Stimulated activated CD4-positive, alpha-beta T cell treated with anti-CD3 and anti-CD28 coated beads, Interleukin-15, amount 100 ng/mL, for 1 hour (primary cell): ENCODE measurements around the gene MRPL46.
"Not testable (repeated sequence)": the region's sequence is repeated elsewhere in the genome, so short reads cannot be mapped to it uniquely, and the experiment has no call there.

Source experiments
- DNase-seq, 2 donors: peaks; one replicate each; pipeline ENCODE4 v3.0.0-alpha.2; 2020; ENCODE audit warnings: low read depth in 1 of 2, low spot score in 1 of 2

Gene MRPL46

DNA sequence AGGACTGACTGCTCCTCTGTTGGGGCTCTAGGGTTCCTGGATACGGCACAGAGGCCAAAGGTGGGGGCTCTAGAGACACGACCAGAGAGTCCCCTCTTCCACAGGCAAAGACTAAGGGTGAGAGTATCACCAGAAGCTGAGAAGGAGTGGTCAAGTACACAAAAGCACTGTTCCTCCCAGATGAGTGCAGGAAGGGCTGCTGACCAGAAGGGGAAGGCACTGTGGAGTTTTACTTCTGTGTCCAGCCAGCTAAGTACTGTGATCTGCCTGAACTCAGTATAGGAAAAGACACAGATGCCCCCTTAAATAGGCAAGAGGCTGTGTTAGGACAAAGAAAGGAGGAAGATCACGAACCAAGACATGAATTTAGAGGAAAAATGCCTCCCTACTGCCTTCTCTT is 12.0 kb upstream of the MRPL46 start:
- no peak for DNase-seq

DNA sequence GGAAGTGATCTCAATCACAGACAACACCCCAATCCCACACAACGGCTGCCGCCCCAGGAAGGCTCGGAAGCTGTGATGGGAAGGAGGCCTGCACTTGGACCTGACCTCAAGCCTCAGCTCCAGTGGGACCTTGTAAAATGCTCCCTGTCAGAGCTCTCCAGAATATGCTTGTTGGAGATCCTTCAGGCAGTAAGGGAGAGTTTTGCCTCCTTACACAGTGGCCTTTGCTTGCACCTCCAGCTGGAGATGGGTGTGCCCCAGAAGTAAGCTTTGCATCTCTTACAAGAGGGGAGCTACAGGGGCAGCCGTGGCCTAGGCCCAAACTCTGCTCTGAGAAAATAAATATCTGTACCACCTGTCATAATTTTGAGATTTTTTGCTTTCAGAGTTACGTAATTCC is 10.7 kb upstream of the MRPL46 start:
- no peak for DNase-seq

DNA sequence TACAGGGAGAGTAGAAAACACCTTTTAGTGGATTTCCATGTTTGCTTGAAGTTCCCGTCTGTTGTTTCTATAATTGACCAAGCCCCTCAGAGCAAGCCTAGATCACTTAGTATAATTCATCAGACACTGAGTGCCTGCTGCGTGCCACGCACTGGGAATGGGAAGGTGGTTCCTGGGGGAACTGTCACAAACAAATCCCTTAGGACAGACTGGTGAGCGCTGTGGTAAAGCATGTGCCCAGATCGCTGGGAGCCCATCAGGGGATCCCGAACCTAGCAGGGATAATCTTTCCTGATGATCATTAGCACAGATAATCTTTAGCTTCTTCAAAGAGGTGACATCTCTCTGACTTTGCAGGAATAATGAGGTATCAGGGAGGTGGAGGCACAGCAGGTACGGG is 9.9 kb upstream of the MRPL46 start:
- no peak for DNase-seq

- no peak for DNase-seq
Measured at GRCh38 chr15:88476635-88477060, 9.5 kb upstream of the MRPL46 start.

DNA sequence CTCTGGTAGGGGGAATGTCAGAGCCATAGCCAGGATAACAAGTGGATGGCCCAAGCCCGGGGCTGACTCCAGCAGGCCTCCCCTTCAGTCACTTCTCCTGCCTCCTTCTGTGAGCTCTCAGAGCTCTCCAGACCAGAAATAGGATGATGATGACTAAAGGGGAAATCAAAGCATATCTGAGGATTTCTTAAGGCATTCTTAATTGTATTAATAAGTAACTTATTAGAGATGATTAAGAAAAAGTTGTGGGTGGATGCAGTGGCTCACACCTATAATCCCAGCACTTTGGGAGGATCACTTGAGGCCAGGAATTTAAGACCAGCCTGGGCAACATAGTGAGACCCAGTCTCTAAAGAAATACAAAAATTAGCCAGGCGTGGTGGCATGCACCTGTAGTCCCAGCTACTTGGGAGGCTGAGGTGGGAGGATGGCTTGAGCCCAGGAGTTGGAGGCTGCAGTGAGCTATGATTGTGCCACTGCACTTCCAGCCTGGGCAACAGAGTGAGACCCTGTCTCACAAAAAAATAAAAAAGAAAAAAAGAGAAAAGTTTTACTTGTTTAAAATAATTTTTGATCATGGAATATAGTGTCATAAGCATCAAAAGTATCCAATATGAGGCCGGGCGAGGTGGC is 6.6 kb upstream of the MRPL46 start:
- not testable (repeated sequence) for DNase-seq

DNA sequence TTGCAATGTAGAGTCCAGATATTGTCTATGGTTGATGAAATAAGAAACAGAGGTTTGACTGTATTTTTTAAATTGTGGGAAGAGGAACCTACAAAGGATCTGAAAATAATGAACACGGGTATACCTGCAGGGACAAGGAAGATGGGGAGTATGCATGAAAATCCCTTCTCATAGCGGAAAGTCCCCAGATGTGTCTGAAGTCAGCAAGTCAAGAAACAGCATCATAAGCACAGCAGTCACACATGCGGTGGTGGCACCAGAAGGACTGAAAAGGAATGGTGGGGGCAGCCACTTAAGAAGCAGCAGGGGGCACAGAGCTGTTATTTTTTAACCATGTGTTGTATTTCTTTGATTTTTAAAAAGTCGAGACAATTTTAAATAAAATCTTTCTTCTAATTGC is 5.0 kb upstream of the MRPL46 start:
- no peak for DNase-seq

GRCh38 chr15:88470625-88471372 is 3.6 kb upstream of the MRPL46 start:
- DNase-seq: no peak

- no peak for DNase-seq
Measured at GRCh38 chr15:88469321-88469720, 2.1 kb upstream of the MRPL46 start.

DNA sequence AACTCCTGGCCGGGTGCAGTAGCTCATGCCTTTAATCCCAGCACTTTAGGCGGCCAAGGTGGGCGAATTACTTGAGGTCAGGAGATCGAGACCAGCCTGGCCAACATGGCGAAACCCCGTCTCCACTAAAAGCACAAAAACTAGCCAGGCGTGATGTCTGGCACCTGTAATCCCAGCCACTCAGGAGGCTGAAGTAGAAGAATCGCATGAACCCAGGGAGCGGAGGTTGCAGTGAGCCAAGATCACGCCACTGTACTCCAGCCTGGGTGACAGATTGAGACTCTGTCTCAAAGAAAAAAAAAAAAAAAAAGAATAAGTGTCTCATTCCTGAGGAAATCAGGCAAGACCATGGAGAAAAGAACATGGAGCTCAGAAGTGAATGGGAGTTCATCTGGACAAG is 1.5 kb upstream of the MRPL46 start:
- not testable (repeated sequence) for DNase-seq

DNA sequence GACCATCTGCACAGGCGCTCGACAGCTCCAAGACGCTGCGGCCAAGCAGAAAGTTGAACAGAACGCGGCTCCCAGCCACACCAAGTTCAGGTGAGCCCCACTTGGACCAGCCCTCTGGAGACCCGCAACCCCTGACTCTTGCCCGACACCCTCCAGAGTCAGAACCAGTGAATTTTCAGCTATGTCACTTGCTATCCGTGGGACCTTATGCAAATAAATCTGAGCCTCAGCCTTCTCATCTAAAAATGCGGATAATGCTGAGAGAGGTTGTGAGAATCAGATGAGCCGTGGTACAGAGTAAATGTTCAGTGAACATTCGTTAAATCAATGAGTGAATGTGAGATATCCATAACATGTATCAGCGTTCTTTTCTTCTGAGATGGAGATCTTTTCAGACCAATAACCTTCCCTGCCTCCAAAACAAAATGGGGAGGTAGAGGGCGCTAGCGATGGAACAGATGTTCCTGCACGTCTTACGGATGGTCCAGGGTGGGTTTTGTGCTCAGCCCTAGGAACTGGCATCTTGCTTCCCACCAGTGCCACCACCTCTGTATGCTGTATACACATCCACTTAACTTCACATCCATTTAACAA is 844 bp upstream of the MRPL46 start:
- DNase-seq: no peak

DNA sequence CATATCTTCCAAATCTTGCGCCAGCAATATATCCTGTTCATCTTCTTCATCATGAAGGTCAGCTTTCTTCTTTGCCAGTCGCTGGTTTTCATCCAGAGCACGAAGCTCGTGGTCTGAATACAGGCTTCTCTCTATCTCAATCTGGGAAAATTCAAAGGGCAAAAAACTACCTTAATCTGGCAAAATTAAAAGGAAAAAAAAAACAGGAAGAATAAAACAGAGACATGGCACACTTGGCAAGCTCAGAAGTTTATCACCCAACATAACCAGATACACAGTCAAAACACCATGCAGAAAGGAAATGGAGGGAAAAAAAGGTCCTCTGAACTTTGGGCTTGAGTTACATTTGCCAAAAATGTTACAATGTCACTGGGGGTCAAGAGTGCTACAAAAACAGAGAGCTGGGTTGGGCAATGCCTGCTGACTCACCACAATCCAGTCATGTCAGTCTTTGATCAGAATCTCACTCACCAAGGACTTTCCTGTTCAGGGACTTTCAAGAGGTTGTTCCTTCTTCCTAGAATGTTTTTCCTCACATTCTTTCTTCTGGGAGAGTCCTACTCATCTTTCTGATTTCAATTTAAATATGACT is 1.5 kb downstream of the MRPL46 start:
- no peak for DNase-seq

DNA sequence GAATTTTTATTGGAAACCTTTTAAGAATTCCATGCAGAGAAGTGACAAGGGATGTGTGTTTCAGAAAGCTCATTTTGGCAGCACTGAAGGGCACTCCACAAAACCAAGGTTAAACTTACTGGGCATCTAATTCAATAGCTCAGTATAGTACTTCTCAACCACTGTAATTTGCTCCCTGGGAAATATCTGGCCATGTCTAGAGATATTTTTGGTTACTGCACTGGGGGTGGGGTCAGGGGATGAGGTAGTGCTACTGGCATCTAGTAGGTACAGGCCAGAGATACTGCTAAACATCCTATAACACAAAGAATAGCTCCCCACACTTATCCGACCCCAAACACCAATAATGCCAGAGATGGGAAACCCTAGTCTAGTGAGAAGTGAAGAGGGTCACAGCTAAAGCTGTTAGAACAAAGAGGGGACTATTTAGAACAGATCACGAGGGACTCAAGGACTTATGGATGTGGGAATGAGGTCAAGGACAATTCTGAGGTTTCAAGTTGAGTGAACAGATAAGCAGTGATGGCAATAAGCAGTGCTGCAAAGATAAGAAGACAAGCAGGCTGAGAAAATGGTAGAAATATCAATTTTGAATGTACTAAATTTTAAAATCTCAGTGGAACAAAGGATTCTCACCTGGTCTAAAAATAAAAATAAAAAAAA is 3.2 kb downstream of the MRPL46 start:
- no peak for DNase-seq

GRCh38 chr15:88456733-88457132 is 10.5 kb downstream of the MRPL46 start:
- no peak for DNase-seq

DNA sequence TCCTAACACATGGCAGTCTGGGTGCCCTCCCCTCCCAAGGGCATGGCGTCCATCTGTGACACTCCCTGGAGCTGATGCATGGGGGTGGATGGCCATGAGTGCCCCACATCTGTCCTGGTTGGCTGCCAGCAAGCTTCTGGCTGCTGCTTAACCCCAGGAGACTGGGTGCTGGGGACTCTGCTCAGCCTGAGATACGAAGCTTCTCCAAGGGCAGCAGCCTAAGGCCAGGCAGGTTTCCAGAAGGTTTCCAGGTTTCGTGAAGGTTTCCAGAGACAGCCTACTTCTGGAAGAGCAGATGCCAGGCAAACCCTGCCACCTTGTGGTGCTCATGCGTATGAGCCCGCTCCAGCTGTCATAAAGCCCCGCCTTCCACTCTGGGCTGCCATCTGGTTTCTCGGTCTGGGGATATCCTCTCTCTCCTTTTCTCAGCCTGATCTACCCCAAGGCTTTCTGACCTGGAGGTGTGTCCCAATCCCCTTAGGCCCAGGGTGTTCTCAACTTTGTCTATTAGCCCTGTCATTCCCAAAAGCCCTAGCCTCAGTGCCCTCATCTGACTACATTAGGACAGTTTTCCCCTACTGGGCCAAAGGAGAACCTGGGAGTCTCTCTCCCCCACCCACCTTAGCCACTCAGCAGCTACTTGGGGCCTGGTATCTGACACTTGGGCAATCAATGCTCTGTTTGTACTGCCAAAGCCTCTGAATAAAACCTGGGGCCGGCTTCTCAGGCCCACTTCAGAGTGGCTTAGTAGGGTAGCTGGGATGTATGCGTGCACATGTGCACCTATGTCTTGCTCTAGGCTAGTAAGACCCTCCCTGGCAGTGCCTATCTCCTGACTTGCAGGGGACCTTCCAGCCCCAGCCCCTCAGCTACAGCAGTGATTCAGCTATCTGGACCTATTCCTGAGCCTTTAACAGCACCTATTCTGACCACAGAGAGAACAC is 12.0 kb downstream of the MRPL46 start:
- peak in 1 of 2 donors; percentile 6 for DNase-seq

DNA sequence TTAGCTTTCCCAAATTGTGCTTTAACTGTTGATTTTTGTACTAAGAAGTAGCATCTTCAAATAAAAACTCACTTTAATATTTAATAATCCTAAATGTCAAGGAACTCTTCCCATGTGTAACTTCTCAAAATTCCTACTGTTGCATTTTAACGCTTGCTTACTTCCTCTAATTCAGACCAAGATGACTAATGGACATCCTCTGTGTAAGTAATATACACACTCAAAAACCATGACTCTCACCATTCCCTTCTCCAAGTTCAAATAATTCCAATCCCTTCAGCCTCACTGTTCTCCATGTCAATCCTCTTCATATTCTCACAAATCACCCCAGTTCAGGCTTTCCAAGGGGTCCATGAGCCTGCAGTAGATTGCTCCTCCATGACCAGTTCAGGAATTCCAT is 13.0 kb downstream of the MRPL46 start:
- DNase-seq: no peak

DNA sequence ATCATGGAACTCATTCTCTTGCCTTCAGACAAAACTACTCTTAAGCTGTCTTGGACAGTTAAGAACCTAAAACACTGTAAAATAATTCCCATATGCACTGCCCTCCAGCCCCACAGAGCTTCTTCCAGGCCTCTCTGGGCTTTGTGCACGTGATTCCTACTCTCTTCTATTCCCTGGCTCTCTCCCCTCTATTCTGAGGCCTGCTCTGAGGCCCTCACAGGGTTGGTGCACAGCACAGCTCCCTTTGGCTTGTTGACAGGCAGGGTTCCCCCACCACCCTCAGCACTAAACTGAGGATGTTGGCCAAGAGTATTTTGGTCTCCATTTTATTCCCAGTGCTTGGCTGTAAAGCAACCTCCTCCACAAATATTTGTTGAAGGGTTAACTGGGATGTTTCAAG is 13.5 kb downstream of the MRPL46 start:
- DNase-seq: no peak

DNA sequence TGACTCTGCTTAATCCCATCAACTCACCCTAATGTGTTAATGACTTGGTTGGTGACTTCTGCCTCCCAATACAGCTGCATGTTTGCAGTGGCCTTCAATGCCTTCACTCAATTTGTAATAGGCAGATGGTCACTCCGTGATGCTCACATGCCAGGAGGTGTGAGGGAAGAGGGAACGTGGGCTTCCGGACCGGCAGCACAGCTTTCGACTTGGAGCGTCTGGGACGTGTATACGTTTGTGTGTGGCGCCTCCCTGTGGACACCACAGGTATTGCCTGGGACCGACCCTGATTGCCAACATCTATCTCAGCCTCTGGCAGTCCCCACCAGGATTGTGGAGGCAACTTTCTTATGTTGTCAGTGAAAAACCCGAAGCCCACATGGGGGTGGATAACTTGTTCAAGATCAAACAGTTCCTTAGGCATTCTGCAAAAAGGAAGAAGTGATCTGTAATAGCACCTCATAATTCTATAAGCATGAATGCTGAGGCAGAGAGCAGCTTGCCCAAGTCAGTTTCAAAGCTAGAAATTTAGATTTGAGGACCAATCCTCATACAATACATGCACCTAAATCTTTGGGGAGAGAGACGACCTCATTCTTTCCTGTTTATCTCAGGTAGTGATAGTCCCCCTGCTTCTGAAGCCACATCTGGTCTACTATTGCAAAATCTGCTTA is 16.9 kb downstream of the MRPL46 start:
- peak in 1 of 2 donors; percentile 49 for DNase-seq

- no peak for DNase-seq
Measured at GRCh38 chr15:88449581-88449980, 17.6 kb downstream of the MRPL46 start.

DNA sequence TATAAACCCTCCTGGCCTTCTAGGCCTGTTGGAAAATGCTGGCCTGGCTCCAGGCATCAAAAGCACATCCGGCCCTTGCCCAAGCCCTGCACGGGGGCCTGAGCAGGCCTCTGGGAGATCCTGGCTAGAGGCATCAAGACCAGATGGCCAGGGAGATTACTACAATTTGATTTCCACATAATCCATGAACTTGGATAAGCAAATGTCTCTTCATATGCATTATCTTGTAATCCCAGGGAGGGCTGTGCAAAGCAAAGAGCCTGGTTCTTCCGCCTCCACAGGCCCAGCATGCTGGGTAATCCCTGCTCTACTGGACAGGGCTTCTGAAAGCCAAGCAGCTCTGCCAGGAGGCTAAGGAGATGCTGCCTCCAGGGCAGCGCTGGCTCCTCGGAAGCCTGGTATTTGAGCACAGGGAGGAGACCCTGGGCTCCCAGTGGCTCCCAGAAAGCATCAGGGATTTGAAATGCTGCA is 18.2 kb downstream of the MRPL46 start:
- no peak for DNase-seq

DNA sequence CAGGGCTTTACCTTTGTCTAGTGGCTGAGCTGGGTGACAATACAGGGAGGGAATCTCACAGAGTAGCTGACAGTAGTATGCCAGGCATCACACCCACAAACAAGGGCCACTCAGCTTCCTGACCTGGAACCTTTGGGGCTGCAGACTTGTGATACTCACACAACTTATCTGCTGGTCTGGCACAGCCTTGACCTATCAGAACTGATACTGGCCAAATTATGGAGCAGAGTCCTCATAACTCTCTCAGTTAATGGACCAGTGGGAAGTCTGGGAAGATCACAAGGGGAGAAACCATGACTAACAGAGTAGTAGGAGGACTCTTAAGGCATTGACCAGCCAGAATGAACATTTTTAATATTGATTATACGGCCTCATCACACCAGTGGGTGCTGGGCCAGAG is 19.4 kb downstream of the MRPL46 start:
- no peak for DNase-seq
